A549 (cell line): ENCODE results near the gene HTRA3. TPM values are rescaled to one million over a fixed set of nuclear protein-coding genes. Genes with fewer than 3 reads are reported as not detected.

Source experiments
- ATAC-seq, 2 experiments: fragments of 200-7000 bp in 1 of 2; fragments of >200 bp in 1 of 2; cut with Nextera tagmentation in 1 of 2; cut with Tn5 transposase in 1 of 2; 3 replicates each; pipeline versions ENCODE4 v1.8.0 to v1.9.1; 2018 to 2020; ENCODE audit warnings: mild to moderate bottlenecking in 1 of 2, moderate library complexity in 1 of 2
- CTCF ChIA-PET: fragments of 300-600 bp; sonication (Branson Sonifier 250); formaldehyde crosslinking; extraction: SDS; loops from one replicate; lab custom pipeline; 2021; ENCODE audit warnings: antibody characterized with exemption, inconsistent platforms; lab: Yijun Ruan, JAX
- POLR2A ChIA-PET: fragments of 350-600 bp; formaldehyde crosslinking; extraction: SDS; loops from one replicate; lab custom pipeline; 2021; ENCODE audit warnings: antibody characterized with exemption, inconsistent platforms; lab: Yijun Ruan, JAX
- DNase-seq, 2 experiments: peaks; one replicate each; pipeline versions ENCODE4 v3.0.0 to v3.0.0-alpha.2; 2011 to 2016; ENCODE audit warnings: low read depth in 1 of 2, low spot score in 1 of 2
- FAIRE-seq: peaks from 2 replicates; lab custom pipeline; 2011; peaks lifted over from hg19 to GRCh38; lab: Jason Lieb, UNC
- H3K27ac ChIP-seq, 2 experiments: fragments of >200 bp; sonication (Bioruptor Twin); formaldehyde crosslinking; 3 replicates each; pipeline ENCODE4 v1.5.1; 2016 to 2017
- H3K4me1 ChIP-seq: fragments of >200 bp; sonication (Bioruptor Twin); formaldehyde crosslinking; 3 replicates; pipeline ENCODE4 v1.6.1; 2016
- H3K4me2 ChIP-seq: fragments of >200 bp; sonication (Bioruptor Twin); formaldehyde crosslinking; 3 replicates; pipeline ENCODE4 v1.6.1; 2016
- H3K4me3 ChIP-seq: fragments of >200 bp; sonication (Bioruptor Twin); formaldehyde crosslinking; 3 replicates; pipeline ENCODE4 v1.5.1; 2016
- H3K9me3 ChIP-seq: fragments of >200 bp; sonication (Bioruptor Twin); formaldehyde crosslinking; 3 replicates; pipeline ENCODE4 v1.6.1; 2016
- BHLHE40 ChIP-seq: IDR thresholded peaks from 2 replicates; pipeline ENCODE4 v1.6.1; 2012; ENCODE audit warnings: low read depth, low read length, inconsistent platforms
- CBX2 ChIP-seq: fragments of 200-600 bp; sonication (generic); IDR thresholded peaks from 2 replicates; pipeline ENCODE4 v1.6.1; 2016; ENCODE audit warnings: low read depth, mild to moderate bottlenecking, borderline replicate concordance
- CEBPB ChIP-seq, 2 experiments: fragments of >200 bp in 1 of 2; sonication (Bioruptor Twin) in 1 of 2; formaldehyde crosslinking in 1 of 2; IDR thresholded peaks; 2 replicates each; pipeline ENCODE4 v1.6.1; 2012 to 2016
- EP300 ChIP-seq, 2 experiments: fragments of >200 bp; sonication (Bioruptor Twin); formaldehyde crosslinking; IDR thresholded peaks; 2 replicates in 1 of 2; 3 replicates in 1 of 2; pipeline ENCODE4 v1.6.1; 2016 to 2017
- ESRRA ChIP-seq: fragments of 150-350 bp; IDR thresholded peaks from 2 replicates; pipeline ENCODE4 v1.6.1; 2014; ENCODE audit warnings: mild to moderate bottlenecking, low read length, borderline replicate concordance
- FOSB ChIP-seq: fragments of 250-450 bp; sonication (Bioruptor Pico); IDR thresholded peaks from 2 replicates; pipeline ENCODE4 v1.5.0; 2020; ENCODE audit warnings: mild to moderate bottlenecking, moderate library complexity
- HDAC2 ChIP-seq: fragments of 200-600 bp; sonication (generic); IDR thresholded peaks from 2 replicates; pipeline ENCODE4 v1.6.1; 2016
- HOXA7 ChIP-seq: fragments of 250-450 bp; sonication (Bioruptor Pico); IDR thresholded peaks from 2 replicates; pipeline ENCODE4 v1.5.0; 2020; ENCODE audit warnings: mild to moderate bottlenecking, moderate library complexity
- HOXB13 ChIP-seq: fragments of 250-450 bp; sonication (Bioruptor Pico); IDR thresholded peaks from 2 replicates; pipeline ENCODE4 v1.5.0; 2020; ENCODE audit warnings: low read depth, mild to moderate bottlenecking, moderate library complexity
- KDM1A ChIP-seq: fragments of 200-600 bp; sonication (generic); IDR thresholded peaks from 2 replicates; pipeline ENCODE4 v1.6.1; 2016; ENCODE audit warnings: low read depth, mild to moderate bottlenecking
- MAFK ChIP-seq: fragments of 450-650 bp; IDR thresholded peaks from 2 replicates; pipeline ENCODE4 v1.6.1; 2014; ENCODE audit not compliant: partially characterized antibody
- MAX ChIP-seq: IDR thresholded peaks from 2 replicates; pipeline ENCODE4 v1.6.1; 2012
- MAZ ChIP-seq: fragments of 150-350 bp; IDR thresholded peaks from 2 replicates; pipeline ENCODE4 v1.6.1; 2014; ENCODE audit warnings: antibody characterized with exemption, low read depth, low read length, borderline replicate concordance
- RNF2 ChIP-seq: fragments of 200-600 bp; sonication (generic); IDR thresholded peaks from 2 replicates; pipeline ENCODE4 v1.6.1; 2016; ENCODE audit warnings: low read depth, mild to moderate bottlenecking, antibody characterized with exemption, moderate library complexity, borderline replicate concordance
- TP53 ChIP-seq: fragments of 250-450 bp; sonication (Bioruptor Pico); IDR thresholded peaks from 2 replicates; pipeline ENCODE4 v1.5.0; 2021; ENCODE audit warnings: mild to moderate bottlenecking, moderate library complexity
- WGBS: methylation state at CpG from one replicate; pipeline ENCODE4 v1.1.6; 2017; ENCODE audit errors: missing lambda C conversion rate; 5-methylcytosine and 5-hydroxymethylcytosine counted together
- polyA plus RNA-seq, 4 experiments: library from polyadenylated mRNA; depleted of rRNA in 3 of 4; stranded (reverse); fragments of >200 nt; fragmentation: RNase III in 1 of 4; extraction: RNeasy Plus Mini Kit Qiagen cat#74134 plus additional on column Dnase treatment in 1 of 4; gene quantifications; 2 replicates in 3 of 4; 3 replicates in 1 of 4; pipeline ENCODE4 v1.2.3, GENCODE V29; 2011 to 2017
- TF ChIP-seq, protein P1 (sequence below): fragments of 250-450 bp; sonication (Bioruptor Pico); IDR thresholded peaks from 2 replicates; pipeline ENCODE4 v1.5.0; 2020; ENCODE audit warnings: low read depth, mild to moderate bottlenecking, moderate library complexity

HTRA3 gene
- polyA plus RNA-seq, 2 of the 4 experiments (the other 2 are of a cell fraction): 4.6 to 7.4 TPM

GRCh38 chr4:8332038-8332857 lies 62.7 kb downstream of the HTRA3 start:
- no peak for FAIRE-seq
- ChIA-PET CTCF (no interaction called here), POLR2A (no interaction called here)
- no peaks in the 10 kb centered on the region for H3K4me1 ChIP-seq
- no peak for TF ChIP-seq CEBPB (IDR thresholded peaks at IDR 0.05)
- TF ChIP-seq EP300 (IDR thresholded peaks at IDR 0.05): no peak
- no peak for TF ChIP-seq HOXA7 (CRISPR knock-in tag)
- TF ChIP-seq BHLHE40: no peak
- TF ChIP-seq MAFK: no peak
- TF ChIP-seq, protein P1, sequence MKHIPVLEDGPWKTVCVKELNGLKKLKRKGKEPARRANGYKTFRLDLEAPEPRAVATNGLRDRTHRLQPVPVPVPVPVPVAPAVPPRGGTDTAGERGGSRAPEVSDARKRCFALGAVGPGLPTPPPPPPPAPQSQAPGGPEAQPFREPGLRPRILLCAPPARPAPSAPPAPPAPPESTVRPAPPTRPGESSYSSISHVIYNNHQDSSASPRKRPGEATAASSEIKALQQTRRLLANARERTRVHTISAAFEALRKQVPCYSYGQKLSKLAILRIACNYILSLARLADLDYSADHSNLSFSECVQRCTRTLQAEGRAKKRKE (CRISPR knock-in tag): no peak
- H3K4me3 ChIP-seq: no peak overlapping the region
- H3K9me3 ChIP-seq: no peaks in the 10 kb centered on the region; the same call in 2 of the 3 replicates
- no peak for DNase-seq
- ATAC-seq: no peak
- 63% methylated on average over 10 of the region's 12 CpGs for WGBS
- H3K4me2 ChIP-seq: no peak overlapping the region
- H3K27ac ChIP-seq: no peak overlapping the region

DNA sequence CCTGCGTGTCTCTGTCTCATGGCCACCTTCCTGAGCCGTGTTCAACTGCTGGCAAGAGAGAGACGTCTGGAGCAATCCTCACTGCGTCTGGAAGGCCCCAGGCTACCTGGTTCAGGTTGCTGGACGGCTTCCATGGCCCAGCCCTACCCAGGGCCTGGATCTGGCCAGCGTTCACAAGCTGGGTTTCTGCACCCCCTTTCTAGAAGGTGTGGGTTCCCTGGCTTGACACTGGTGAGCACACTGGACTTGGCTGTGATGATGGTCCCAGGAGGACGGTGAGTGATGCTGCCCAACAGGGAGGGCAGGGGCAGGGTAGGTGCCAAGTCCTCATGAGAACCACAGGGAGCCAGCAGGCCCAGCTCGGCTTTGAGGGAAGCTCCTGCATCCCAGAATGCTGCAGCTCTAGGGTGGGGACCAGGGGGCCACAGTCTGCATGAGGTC lies 63.4 kb downstream of the HTRA3 start:
- POLR2A ChIA-PET: no interaction called here
- WGBS: 54% methylated on average over 4 of the region's 8 CpGs
- no peak for DNase-seq
- FAIRE-seq: no peak
- ATAC-seq: no peak
- no peak for TF ChIP-seq TP53
- TF ChIP-seq BHLHE40: no peak
- TF ChIP-seq HOXB13 (CRISPR knock-in tag): no peak
- no peak for TF ChIP-seq ESRRA
- no peak for TF ChIP-seq HDAC2
- TF ChIP-seq, all 56 proteins: peak for 0
- H3K4me1 ChIP-seq: no peaks in the 10 kb centered on the region
- H3K9me3 ChIP-seq: no peaks in the 10 kb centered on the region; the same call in 2 of the 3 replicates
- H3K4me2 ChIP-seq: no peak overlapping the region
- CTCF ChIA-PET: no interaction called here
- H3K27ac ChIP-seq: no peak overlapping the region
- H3K4me3 ChIP-seq: no peak overlapping the region

DNA sequence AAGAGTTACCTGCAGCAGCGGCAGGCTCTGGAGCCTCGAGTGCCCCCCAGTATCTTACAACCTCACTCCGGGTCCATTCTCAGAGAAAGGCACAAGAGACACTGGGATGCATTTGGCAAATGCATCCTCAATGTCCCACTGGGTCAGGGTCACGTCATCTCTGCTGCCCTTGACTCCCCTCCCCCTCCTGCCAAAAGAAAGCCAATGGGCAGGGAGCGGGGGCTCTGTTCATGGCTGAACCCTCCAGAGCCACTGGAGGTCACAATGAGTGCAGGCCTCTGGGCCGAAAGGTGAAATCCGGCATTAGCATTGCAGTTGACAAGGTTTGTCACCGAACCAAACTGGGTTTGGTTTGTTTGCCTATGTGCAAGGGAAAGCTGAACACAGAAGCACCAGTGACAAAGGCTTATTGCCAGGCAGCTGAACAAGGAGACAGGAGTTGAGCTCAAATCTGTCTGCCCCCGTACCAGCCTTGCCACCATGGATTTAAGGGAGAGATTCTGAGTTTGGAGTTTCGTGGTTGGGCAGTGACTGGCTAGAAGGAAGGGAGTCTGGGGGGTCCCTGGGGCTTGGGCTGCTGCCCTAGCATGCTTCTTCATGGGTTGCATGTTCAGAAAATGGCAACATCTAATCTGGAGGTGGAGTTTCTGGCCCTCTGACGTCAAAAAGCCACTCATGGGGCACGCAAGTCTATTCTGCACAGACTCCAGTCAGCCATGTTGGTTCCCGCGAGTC lies 64.3 kb downstream of the HTRA3 start:
- POLR2A ChIA-PET: no interaction called here
- DNase-seq (no peak), ATAC-seq (no peak), FAIRE-seq (no peak)
- WGBS: 63% methylated on average over 10 of the region's 14 CpGs
- no peak for TF ChIP-seq MAX
- no peak for TF ChIP-seq FOSB (CRISPR knock-in tag)
- TF ChIP-seq, protein P1 (CRISPR knock-in tag): no peak
- no peak for TF ChIP-seq KDM1A
- TF ChIP-seq RNF2: no peak
- TF ChIP-seq MAZ: no peak
- no peak for TF ChIP-seq HDAC2
- no peak for TF ChIP-seq CBX2
- Histone ChIP-seq H3K9me3 (no peaks in the 10 kb centered on the region; the same call in 2 of the 3 replicates), H3K4me2 (no peak overlapping the region), H3K27ac (no peak overlapping the region), H3K4me1 (no peaks in the 10 kb centered on the region), H3K4me3 (no peak overlapping the region)
- CTCF ChIA-PET: interaction anchor here (1.9 kb wide), 1 partner anchor 10 kb away, joined by 5 read pairs; no protein-coding TSS in a partner anchor
